ENCODE data around the gene DUXA.
"Not testable (repeated sequence)": the region's sequence is repeated elsewhere in the genome, so short reads cannot be mapped to it uniquely, and the experiment has no call there.

The DUXA gene

DNA sequence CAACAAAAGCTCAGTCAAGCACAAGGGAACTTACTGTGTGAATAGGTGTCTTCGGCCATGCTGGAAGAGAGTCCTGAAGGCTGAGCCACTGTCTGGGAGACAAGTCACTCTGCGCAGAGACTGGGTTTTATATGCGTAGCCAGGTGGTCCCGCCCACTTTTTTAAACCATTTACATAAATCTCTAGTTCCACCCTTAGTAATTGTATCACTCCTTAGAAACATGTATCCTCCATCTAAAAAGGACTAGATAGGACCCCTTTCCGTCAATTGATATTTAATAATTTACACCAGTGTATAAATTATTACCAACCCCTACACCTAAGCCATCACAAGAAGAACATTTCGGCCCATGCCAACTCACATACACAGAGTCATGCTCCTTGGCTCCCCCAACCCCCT, at the start of gene DUXA:
DUXA (minus strand) TSS at position 101 of the 400 bp plus-strand sequence; CDS start at position 59, 42 bp downstream.
- no peak for DNase-seq (ENCODE audit: low spot score)
- in situ Hi-C loops (cut with MboI; ENCODE audit: low pct_unique_long_range_greater_than_20kb, low sequenced_read_pairs, unreplicated experiment), result no loop called here
- TF ChIP-seq, protein P1, sequence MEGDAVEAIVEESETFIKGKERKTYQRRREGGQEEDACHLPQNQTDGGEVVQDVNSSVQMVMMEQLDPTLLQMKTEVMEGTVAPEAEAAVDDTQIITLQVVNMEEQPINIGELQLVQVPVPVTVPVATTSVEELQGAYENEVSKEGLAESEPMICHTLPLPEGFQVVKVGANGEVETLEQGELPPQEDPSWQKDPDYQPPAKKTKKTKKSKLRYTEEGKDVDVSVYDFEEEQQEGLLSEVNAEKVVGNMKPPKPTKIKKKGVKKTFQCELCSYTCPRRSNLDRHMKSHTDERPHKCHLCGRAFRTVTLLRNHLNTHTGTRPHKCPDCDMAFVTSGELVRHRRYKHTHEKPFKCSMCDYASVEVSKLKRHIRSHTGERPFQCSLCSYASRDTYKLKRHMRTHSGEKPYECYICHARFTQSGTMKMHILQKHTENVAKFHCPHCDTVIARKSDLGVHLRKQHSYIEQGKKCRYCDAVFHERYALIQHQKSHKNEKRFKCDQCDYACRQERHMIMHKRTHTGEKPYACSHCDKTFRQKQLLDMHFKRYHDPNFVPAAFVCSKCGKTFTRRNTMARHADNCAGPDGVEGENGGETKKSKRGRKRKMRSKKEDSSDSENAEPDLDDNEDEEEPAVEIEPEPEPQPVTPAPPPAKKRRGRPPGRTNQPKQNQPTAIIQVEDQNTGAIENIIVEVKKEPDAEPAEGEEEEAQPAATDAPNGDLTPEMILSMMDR (IDR thresholded peaks at IDR 0.05; ENCODE audit: extremely low read depth, insufficient read depth, missing control alignments), result no peak

DNA sequence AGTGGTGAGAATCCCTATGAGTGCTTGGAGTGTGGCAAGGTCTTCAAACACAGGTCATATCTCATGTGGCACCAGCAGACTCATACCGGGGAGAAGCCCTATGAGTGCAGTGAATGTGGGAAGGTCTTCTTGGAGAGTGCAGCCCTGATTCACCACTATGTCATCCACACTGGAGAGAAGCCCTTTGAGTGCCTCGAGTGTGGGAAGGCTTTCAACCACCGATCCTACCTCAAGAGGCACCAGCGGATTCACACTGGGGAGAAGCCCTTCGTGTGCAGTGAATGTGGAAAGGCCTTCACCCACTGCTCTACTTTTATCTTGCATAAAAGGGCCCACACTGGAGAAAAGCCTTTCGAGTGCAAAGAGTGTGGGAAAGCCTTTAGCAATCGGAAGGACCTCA, 44.8 kb upstream of the DUXA start:
- in situ Hi-C loops (cut with MboI; ENCODE audit: low pct_unique_long_range_greater_than_20kb, low sequenced_read_pairs, unreplicated experiment), result no loop called here
- no peak for DNase-seq (ENCODE audit: low spot score)
- TF ChIP-seq, protein P1 (IDR thresholded peaks at IDR 0.05; ENCODE audit: extremely low read depth, insufficient read depth, missing control alignments), result no peak

DNA sequence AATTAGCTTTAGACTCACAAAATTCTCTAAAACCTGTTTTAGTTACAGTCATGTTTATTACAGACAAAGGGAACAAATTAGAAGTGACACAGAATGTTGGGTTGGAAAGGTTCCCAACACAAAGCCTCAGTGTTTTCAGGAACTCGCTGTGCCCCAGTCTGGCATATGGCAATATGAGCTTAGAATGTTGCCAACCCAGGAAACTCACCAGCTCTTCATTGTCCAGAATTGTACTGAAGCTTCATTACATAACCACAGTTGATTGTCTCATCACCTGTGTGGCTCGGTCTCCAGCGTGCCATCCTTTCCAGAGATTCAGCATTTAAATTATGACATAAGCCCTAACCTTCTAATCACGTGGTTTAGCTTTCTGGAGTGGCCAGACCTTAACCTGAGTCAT, 43.1 kb upstream of the DUXA start:
- TF ChIP-seq, protein P1 (IDR thresholded peaks at IDR 0.05; ENCODE audit: extremely low read depth, insufficient read depth, missing control alignments), result no peak
- in situ Hi-C loops (cut with MboI; ENCODE audit: low pct_unique_long_range_greater_than_20kb, low sequenced_read_pairs, unreplicated experiment), result no loop called here
- DNase-seq (ENCODE audit: low spot score), result no peak

DNA sequence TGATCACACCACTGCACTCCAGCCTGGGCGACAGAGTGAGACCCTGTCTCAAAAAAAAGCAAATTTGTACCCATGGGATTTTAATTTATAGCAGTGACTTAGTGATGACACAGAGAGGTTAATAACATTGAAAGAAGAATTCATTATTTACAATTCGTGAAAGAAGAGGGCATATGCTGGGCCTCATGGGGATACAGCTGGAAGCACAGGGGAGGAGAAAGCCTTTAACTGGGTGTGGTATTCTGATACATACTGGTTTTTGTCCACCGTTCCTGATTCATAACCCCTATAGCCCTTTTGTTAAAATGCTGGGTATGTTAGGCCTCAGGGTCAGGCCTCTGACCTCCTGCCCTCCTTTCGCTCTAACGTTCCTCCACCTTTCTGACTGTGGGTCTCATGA, 34.9 kb upstream of the DUXA start:
- in situ Hi-C loops (cut with MboI; ENCODE audit: low pct_unique_long_range_greater_than_20kb, low sequenced_read_pairs, unreplicated experiment), result no loop called here
- DNase-seq (ENCODE audit: low spot score), result no peak
- TF ChIP-seq, protein P1 (IDR thresholded peaks at IDR 0.05; ENCODE audit: extremely low read depth, insufficient read depth, missing control alignments), result no peak

DNA sequence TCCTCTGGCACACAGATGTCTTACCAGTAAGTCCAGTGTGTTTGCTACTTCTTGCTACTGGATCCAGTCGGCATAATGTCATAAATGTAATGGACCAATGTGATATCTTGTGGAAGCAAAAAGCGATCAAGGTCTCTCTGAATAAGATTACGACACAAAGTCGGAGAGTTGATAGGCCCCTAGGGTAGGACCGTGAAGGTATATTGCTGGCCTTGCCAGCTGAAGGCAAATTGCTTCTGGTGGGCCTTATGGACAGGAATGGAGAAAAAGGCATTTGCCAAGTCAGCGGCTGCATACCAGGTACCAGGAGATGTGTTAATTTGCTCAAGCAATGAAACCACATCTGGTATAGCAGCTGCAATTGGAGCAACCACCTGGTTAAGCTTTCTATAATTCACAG, 30.6 kb upstream of the DUXA start:
- DNase-seq (ENCODE audit: low spot score); in situ Hi-C loops (cut with MboI; ENCODE audit: low pct_unique_long_range_greater_than_20kb, low sequenced_read_pairs, unreplicated experiment): not testable (repeated sequence)

DNA sequence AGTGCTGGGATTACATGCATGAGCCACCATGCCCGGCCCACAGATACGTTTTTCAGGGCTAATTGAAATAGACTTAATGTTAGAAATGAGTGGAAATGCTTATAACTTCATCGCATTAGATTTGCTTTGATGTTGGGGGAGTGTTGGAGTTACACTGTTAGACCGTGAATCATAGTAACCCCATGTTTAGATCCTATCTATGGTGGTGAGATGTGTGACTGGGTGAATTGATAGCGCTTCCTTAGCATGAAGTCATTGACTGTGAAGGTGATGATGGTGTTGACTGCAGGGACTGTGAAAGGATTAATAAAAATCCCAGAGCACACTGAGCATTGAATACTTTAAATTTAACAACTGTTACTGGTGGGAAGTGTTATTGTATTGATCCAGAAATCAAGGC, 25.7 kb upstream of the DUXA start:
- DNase-seq (ENCODE audit: low spot score), result no peak
- in situ Hi-C loops (cut with MboI; ENCODE audit: low pct_unique_long_range_greater_than_20kb, low sequenced_read_pairs, unreplicated experiment), result no loop called here

DNA sequence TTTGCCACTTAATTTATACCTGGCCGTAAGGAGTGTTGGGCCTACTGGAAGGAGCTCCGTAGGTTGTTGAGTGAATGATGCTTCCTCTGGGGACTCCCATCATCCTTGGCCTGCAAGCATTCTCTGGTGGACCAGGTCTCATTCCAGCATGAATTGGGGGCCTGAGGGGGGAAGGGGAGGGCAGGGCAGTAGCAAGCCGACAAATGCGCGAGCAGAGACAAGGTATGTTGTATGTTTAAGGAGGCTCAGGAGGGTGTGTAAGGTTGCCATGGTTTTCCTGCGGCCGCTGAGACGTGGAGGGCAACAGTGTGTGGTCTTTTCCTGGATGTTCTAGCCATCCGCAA, 24.8 kb upstream of the DUXA start:
- TF ChIP-seq, protein P1 (IDR thresholded peaks at IDR 0.05; ENCODE audit: extremely low read depth, insufficient read depth, missing control alignments), result no peak
- in situ Hi-C loops (cut with MboI; ENCODE audit: low pct_unique_long_range_greater_than_20kb, low sequenced_read_pairs, unreplicated experiment), result no loop called here
- DNase-seq (ENCODE audit: low spot score), result no peak

More for the DNA sequence above, 25.7 kb upstream of the DUXA start:
- TF ChIP-seq, protein P1 (IDR thresholded peaks at IDR 0.05; ENCODE audit: extremely low read depth, insufficient read depth, missing control alignments), result no peak
